C4-2B (cell line): ENCODE results near the gene ANGPTL2.

Experiments
- H3K27ac ChIP-seq: fragments of 450-650 bp; 2 replicates; pipeline ENCODE4 v1.5.1; 2017
- CTCF ChIP-seq: fragments of 450-650 bp; conservative IDR thresholded peaks from 2 replicates; pipeline ENCODE4 v1.5.1; 2017; ENCODE audit warnings: mild to moderate bottlenecking
- ZFX ChIP-seq: fragments of 450-650 bp; IDR thresholded peaks from 2 replicates; pipeline ENCODE4 v1.6.1; 2017

The ANGPTL2 gene

GRCh38 chr9:127139071-127139731 lies 16.8 kb upstream of the ANGPTL2 start:
- TF ChIP-seq CTCF, result no peak
- TF ChIP-seq ZFX, result no peak
- no peak overlapping the region for H3K27ac ChIP-seq

GRCh38 chr9:127138444-127138843 lies 16.0 kb upstream of the ANGPTL2 start:
- TF ChIP-seq ZFX, result no peak
- no peak for TF ChIP-seq CTCF
- no peak overlapping the region for H3K27ac ChIP-seq

GRCh38 chr9:127137640-127138360 lies 15.4 kb upstream of the ANGPTL2 start:
- no peak overlapping the region for H3K27ac ChIP-seq
- no peak for TF ChIP-seq ZFX
- no peak for TF ChIP-seq CTCF

GRCh38 chr9:127136880-127137639 lies 14.6 kb upstream of the ANGPTL2 start:
- TF ChIP-seq CTCF (no peak), ZFX (no peak)
- H3K27ac ChIP-seq, result no peak overlapping the region

- TF ChIP-seq ZFX (no peak), CTCF (no peak)
- H3K27ac ChIP-seq, result no peak overlapping the region
These were observed 13.8 kb upstream of the ANGPTL2 start for GRCh38 chr9:127136081-127136879.

GRCh38 chr9:127135056-127135745 lies 12.8 kb upstream of the ANGPTL2 start:
- H3K27ac ChIP-seq, result no peak overlapping the region
- no peak for TF ChIP-seq ZFX
- no peak for TF ChIP-seq CTCF
